Osteoblast (primary cell): ENCODE measurements around the gene WDR93. TPM values are rescaled to one million over a fixed set of nuclear protein-coding genes. Genes with fewer than 3 reads are reported as not detected.

ENCODE experiments used
- DNase-seq: peaks from one replicate; pipeline ENCODE4 v3.0.0; 2011; ENCODE audit warnings: low spot score, mixed read lengths; ENCODE audit not compliant: insufficient read length; ENCODE audit errors: missing footprints
- H2AFZ ChIP-seq: 2 replicates; pipeline ENCODE4 v1.6.0; 2011; ENCODE audit warnings: mild to moderate bottlenecking, low read length
- H3K27ac ChIP-seq: 2 replicates; pipeline ENCODE4 v1.5.1; 2011; ENCODE audit warnings: mild to moderate bottlenecking, low read depth, low read length, moderate library complexity
- H3K27me3 ChIP-seq: 2 replicates; pipeline ENCODE4 v1.6.0; 2012; ENCODE audit warnings: mild to moderate bottlenecking, control low read depth, inconsistent platforms, low read length, moderate library complexity; ENCODE audit not compliant: insufficient read depth
- H3K36me3 ChIP-seq: 2 replicates; pipeline ENCODE4 v1.5.1; 2011; ENCODE audit warnings: mild to moderate bottlenecking, low read length, control low read depth, moderate library complexity; ENCODE audit not compliant: insufficient read depth
- H3K4me1 ChIP-seq: 2 replicates; pipeline ENCODE4 v1.5.1; 2011; ENCODE audit warnings: mild to moderate bottlenecking, low read length, control low read depth, moderate library complexity; ENCODE audit not compliant: insufficient read depth
- H3K4me2 ChIP-seq: 2 replicates; pipeline ENCODE4 v1.6.0; 2011; ENCODE audit warnings: mild to moderate bottlenecking, low read length; ENCODE audit not compliant: insufficient read depth
- H3K4me3 ChIP-seq: fragments of 200-600 bp; sonication (generic); 3 replicates; pipeline ENCODE4 v1.5.1; 2012; ENCODE audit warnings: mild to moderate bottlenecking, low read length, inconsistent platforms; ENCODE audit not compliant: insufficient read depth
- H3K79me2 ChIP-seq: 2 replicates; pipeline ENCODE4 v1.6.0; 2012; ENCODE audit warnings: mild to moderate bottlenecking, low read length, control low read depth, inconsistent platforms; ENCODE audit not compliant: insufficient read depth
- H3K9me3 ChIP-seq: 2 replicates; pipeline ENCODE4 v1.5.1; 2011; ENCODE audit warnings: low read depth, low read length, control low read depth
- H4K20me1 ChIP-seq: 2 replicates; pipeline ENCODE4 v1.6.0; 2012; ENCODE audit warnings: mild to moderate bottlenecking, low read length, control low read depth; ENCODE audit not compliant: insufficient read depth
- CTCF ChIP-seq: IDR thresholded peaks from 2 replicates; pipeline ENCODE4 v1.5.1; 2011; ENCODE audit warnings: mild to moderate bottlenecking, low read depth, low read length, moderate library complexity; ENCODE audit errors: extremely low read depth
- total RNA-seq: library from RNA; depleted of rRNA; stranded (reverse); fragments of >200 nt; gene quantifications from 2 replicates; pipeline ENCODE4 v1.2.3, GENCODE V29; 2012

Gene WDR93
- total RNA-seq, 1 donor = 0.36 TPM

GRCh38 chr15:89766357-89767311 lies 76.0 kb downstream of the WDR93 start:
- Histone ChIP-seq H4K20me1 (no peaks in the 10 kb centered on the region), H3K79me2 (no peaks in the 10 kb centered on the region), H3K4me3 (no peak overlapping the region), H3K36me3 (no peaks in the 10 kb centered on the region), H3K27ac (no peak overlapping the region), H2AFZ (no peak overlapping the region), H3K4me2 (no peak overlapping the region), H3K4me1 (peaks cover 13% of the 10 kb centered on the region), H3K27me3 (no peaks in the 10 kb centered on the region), H3K9me3 (no peaks in the 10 kb centered on the region)
- DNase-seq = peak; percentile 53
- no peak for TF ChIP-seq CTCF

- no peaks in the 10 kb centered on the region for H4K20me1 ChIP-seq
- no peak overlapping the region for H3K4me2 ChIP-seq
- no peaks in the 10 kb centered on the region for H3K27me3 ChIP-seq
- no peak overlapping the region for H3K27ac ChIP-seq
- no peaks in the 10 kb centered on the region for H3K36me3 ChIP-seq
- no peak overlapping the region for H3K4me3 ChIP-seq
- peaks cover 13% of the 10 kb centered on the region for H3K4me1 ChIP-seq
- H3K79me2 ChIP-seq = no peaks in the 10 kb centered on the region
- H3K9me3 ChIP-seq = no peaks in the 10 kb centered on the region
- no peak for TF ChIP-seq CTCF
- H2AFZ ChIP-seq = no peak overlapping the region
- peak; percentile 65 for DNase-seq
Measured at GRCh38 chr15:89767411-89767915, 76.9 kb downstream of the WDR93 start.

GRCh38 chr15:89768071-89768500 lies 77.5 kb downstream of the WDR93 start:
- Histone ChIP-seq H3K36me3 (no peaks in the 10 kb centered on the region), H3K4me1 (peaks cover 15% of the 10 kb centered on the region), H2AFZ (no peak overlapping the region), H3K27ac (no peak overlapping the region), H3K79me2 (no peaks in the 10 kb centered on the region), H4K20me1 (no peaks in the 10 kb centered on the region), H3K4me2 (no peak overlapping the region), H3K4me3 (no peak overlapping the region), H3K27me3 (no peaks in the 10 kb centered on the region), H3K9me3 (no peaks in the 10 kb centered on the region)
- peak; percentile 65 for DNase-seq
- no peak for TF ChIP-seq CTCF

GRCh38 chr15:89769366-89769765 lies 78.8 kb downstream of the WDR93 start:
- Histone ChIP-seq H3K27ac (no peak overlapping the region), H3K79me2 (no peaks in the 10 kb centered on the region), H3K27me3 (no peaks in the 10 kb centered on the region), H3K4me2 (no peak overlapping the region), H4K20me1 (no peaks in the 10 kb centered on the region), H2AFZ (no peak overlapping the region), H3K4me3 (no peak overlapping the region), H3K36me3 (no peaks in the 10 kb centered on the region), H3K9me3 (no peaks in the 10 kb centered on the region), H3K4me1 (peaks cover 16% of the 10 kb centered on the region)
- no peak for TF ChIP-seq CTCF
- peak; percentile 22 for DNase-seq
